Measurements from ENCODE around the gene ACADM.
"Not testable (repeated sequence)": the region's sequence is repeated elsewhere in the genome, so short reads cannot be mapped to it uniquely, and the experiment has no call there.

ACADM gene

GRCh38 chr1:75742047-75742625 lies 17.6 kb downstream of the ACADM start:
- DNase-seq = no peak

- no peak for DNase-seq
Observed at GRCh38 chr1:75745276-75745675, 20.8 kb downstream of the ACADM start.

- DNase-seq = not testable (repeated sequence)
Observed at GRCh38 chr1:75757210-75757609, 32.7 kb downstream of the ACADM start.

GRCh38 chr1:75758543-75758942 lies 34.0 kb downstream of the ACADM start:
- not testable (repeated sequence) for DNase-seq

- DNase-seq = no peak
Observed at GRCh38 chr1:75764057-75764655, 39.6 kb downstream of the ACADM start.

- no peak for DNase-seq
Observed at GRCh38 chr1:75765697-75766355, 41.3 kb downstream of the ACADM start.

- no peak for DNase-seq
Observed at GRCh38 chr1:75768016-75768415, 43.5 kb downstream of the ACADM start.

GRCh38 chr1:75770761-75771160 lies 46.3 kb downstream of the ACADM start:
- DNase-seq = no peak

GRCh38 chr1:75771978-75772377 lies 47.5 kb downstream of the ACADM start:
- no peak for DNase-seq

- DNase-seq = not testable (repeated sequence)
Observed at GRCh38 chr1:75777812-75778211, 53.3 kb downstream of the ACADM start.

GRCh38 chr1:75778694-75779093 lies 54.2 kb downstream of the ACADM start:
- DNase-seq = not testable (repeated sequence)

GRCh38 chr1:75780183-75780582 lies 55.7 kb downstream of the ACADM start:
- not testable (repeated sequence) for DNase-seq

- DNase-seq = not testable (repeated sequence)
Observed at GRCh38 chr1:75783920-75784319, 59.4 kb downstream of the ACADM start.

- no peak for DNase-seq
Observed at GRCh38 chr1:75785320-75785982, 60.9 kb downstream of the ACADM start.

GRCh38 chr1:75785983-75786853 lies 61.7 kb downstream of the ACADM start, which contains the start of gene RABGGTB:
RABGGTB (plus strand) TSS chr1:75786256; CDS start chr1:75786272, 16 bp downstream.
- peak; percentile 93 for DNase-seq

- no peak for DNase-seq
Observed at GRCh38 chr1:75786901-75787493, 62.5 kb downstream of the ACADM start.

GRCh38 chr1:75787524-75787923 lies 63.0 kb downstream of the ACADM start:
- DNase-seq = no peak

- no peak for DNase-seq
Observed at GRCh38 chr1:75789988-75790387, 65.5 kb downstream of the ACADM start.

- DNase-seq = no peak
Observed at GRCh38 chr1:75791022-75791421, 66.5 kb downstream of the ACADM start.

- DNase-seq = no peak
Observed at GRCh38 chr1:75792091-75792490, 67.6 kb downstream of the ACADM start.

- DNase-seq = no peak
Observed at GRCh38 chr1:75794382-75794781, 69.9 kb downstream of the ACADM start.

- no peak for DNase-seq
Observed at GRCh38 chr1:75795703-75796193, 71.2 kb downstream of the ACADM start.
